Skeletal muscle tissue (tissue), 4 donors: ENCODE results near the gene HS2ST1. TPM values are rescaled to one million over a fixed set of nuclear protein-coding genes. Genes with fewer than 3 reads are reported as not detected.

Experiments
- H3K27ac ChIP-seq: one replicate; pipeline ENCODE4 v1.7.0; 2013; ENCODE audit warnings: mild to moderate bottlenecking, low read depth, low read length, inconsistent platforms
- H3K27me3 ChIP-seq, 3 donors: one replicate each; pipeline ENCODE4 v1.7.0; 2013; ENCODE audit warnings: low read length in 3 of 3; ENCODE audit not compliant: control insufficient read depth in 3 of 3, insufficient read depth in 3 of 3
- H3K36me3 ChIP-seq, 3 donors: one replicate each; pipeline ENCODE4 v1.7.0; 2013; ENCODE audit warnings: low read length in 3 of 3; ENCODE audit not compliant: control insufficient read depth in 3 of 3, insufficient read depth in 3 of 3
- H3K4me1 ChIP-seq, 3 donors: one replicate each; pipeline ENCODE4 v1.7.0; 2013; ENCODE audit warnings: low read length in 3 of 3, mild to moderate bottlenecking in 3 of 3; ENCODE audit not compliant: control insufficient read depth in 3 of 3, insufficient read depth in 3 of 3
- H3K4me3 ChIP-seq, 3 donors: one replicate each; pipeline ENCODE4 v1.7.0; 2013; ENCODE audit warnings: low read length in 3 of 3
- H3K9ac ChIP-seq, 3 donors: one replicate each; pipeline ENCODE4 v1.7.0; 2013; ENCODE audit warnings: low read length in 3 of 3, mild to moderate bottlenecking in 3 of 3, moderate library complexity in 2 of 3, low read depth in 1 of 3
- H3K9me3 ChIP-seq, 3 donors: one replicate each; pipeline ENCODE4 v1.7.0; 2013; ENCODE audit warnings: low read length in 3 of 3; ENCODE audit not compliant: control insufficient read depth in 3 of 3
- total RNA-seq: library from RNA; depleted of rRNA; stranded (reverse); fragments of >200 nt; gene quantifications from one replicate; pipeline ENCODE4 v1.2.3, GENCODE V29; 2014
- donor health status: Osteomylitis.

Gene HS2ST1
- total RNA-seq, 1 donor from 2014 or later = 9.9 TPM

GRCh38 chr1:87126886-87127505 lies 212.6 kb downstream of the HS2ST1 start:
- Histone ChIP-seq H3K9me3 (no peaks in the 10 kb centered on the region), H3K36me3 (no peaks in the 10 kb centered on the region), H3K27ac (no peak overlapping the region), H3K4me3 (no peak overlapping the region), H3K27me3 (peaks cover 0 to 3% (median 0%) of the 10 kb centered on the region in 3 donors), H3K4me1 (peaks cover 8 to 10% (median 8%) of the 10 kb centered on the region in 3 donors), H3K9ac (no peak overlapping the region)

DNA sequence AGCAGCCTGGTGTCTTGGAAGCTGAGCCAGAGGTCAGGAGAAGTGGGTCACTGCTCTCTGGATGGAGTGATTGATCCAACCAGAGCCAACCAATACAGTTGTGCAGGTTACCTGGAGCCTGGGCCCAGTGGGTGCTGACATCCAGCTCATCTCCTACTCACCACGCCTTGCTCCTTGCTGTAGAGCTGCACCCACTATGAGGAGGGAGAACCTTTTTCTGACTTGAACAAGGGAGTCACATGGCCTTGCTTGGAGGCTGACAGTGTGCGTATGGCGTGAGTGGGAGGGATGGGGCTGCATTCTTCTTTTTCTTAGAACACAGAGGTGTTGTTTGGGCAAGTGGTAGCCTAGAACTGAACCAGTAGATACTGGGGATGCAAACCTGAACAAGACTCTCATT lies 213.1 kb downstream of the HS2ST1 start:
- Histone ChIP-seq H3K27ac (no peak overlapping the region), H3K36me3 (no peaks in the 10 kb centered on the region), H3K9me3 (no peaks in the 10 kb centered on the region), H3K27me3 (peaks cover 0 to 3% (median 0%) of the 10 kb centered on the region in 3 donors), H3K4me3 (no peak overlapping the region), H3K9ac (no peak overlapping the region), H3K4me1 (peaks cover 9 to 10% (median 10%) of the 10 kb centered on the region in 3 donors)

GRCh38 chr1:87129038-87129437 lies 214.6 kb downstream of the HS2ST1 start:
- peak overlapping the region; percentile 67 for H3K27ac ChIP-seq
- H3K4me3 ChIP-seq = no peak overlapping the region
- H3K9me3 ChIP-seq = no peaks in the 10 kb centered on the region
- peaks cover 9 to 10% (median 10%) of the 10 kb centered on the region in 3 donors for H3K4me1 ChIP-seq
- H3K9ac ChIP-seq = no peak overlapping the region
- peaks cover 0 to 3% (median 0%) of the 10 kb centered on the region in 3 donors for H3K27me3 ChIP-seq
- no peaks in the 10 kb centered on the region for H3K36me3 ChIP-seq

GRCh38 chr1:87129606-87130005 lies 215.2 kb downstream of the HS2ST1 start:
- H3K4me3 ChIP-seq = peak overlapping the region in 1 of 3 donors; percentile 32
- H3K36me3 ChIP-seq = no peaks in the 10 kb centered on the region
- H3K27me3 ChIP-seq = peaks cover 0 to 3% (median 0%) of the 10 kb centered on the region in 3 donors
- H3K27ac ChIP-seq = peak overlapping the region; percentile 67
- H3K9ac ChIP-seq = peak overlapping the region; percentile 24 to 60 (median 27)
- no peaks in the 10 kb centered on the region for H3K9me3 ChIP-seq
- H3K4me1 ChIP-seq = peaks cover 9 to 11% (median 10%) of the 10 kb centered on the region in 3 donors

GRCh38 chr1:87130438-87130837 lies 216.0 kb downstream of the HS2ST1 start:
- peak overlapping the region; percentile 7 to 60 (median 15) for H3K9ac ChIP-seq
- H3K4me3 ChIP-seq = peak overlapping the region in 2 of 3 donors; percentile 1 to 49
- H3K36me3 ChIP-seq = no peaks in the 10 kb centered on the region
- peaks cover 9 to 12% (median 12%) of the 10 kb centered on the region in 3 donors for H3K4me1 ChIP-seq
- peak overlapping the region; percentile 67 for H3K27ac ChIP-seq
- peaks cover 0 to 3% (median 0%) of the 10 kb centered on the region in 3 donors for H3K27me3 ChIP-seq
- no peaks in the 10 kb centered on the region for H3K9me3 ChIP-seq

GRCh38 chr1:87131809-87132283 lies 217.4 kb downstream of the HS2ST1 start:
- Histone ChIP-seq H3K9ac (peak overlapping the region; percentile 60 to 80 (median 79)), H3K27ac (peak overlapping the region; percentile 52), H3K36me3 (no peaks in the 10 kb centered on the region), H3K4me3 (peak overlapping the region; percentile 64 to 76 (median 74)), H3K27me3 (peaks cover 0 to 3% (median 0%) of the 10 kb centered on the region in 3 donors), H3K4me1 (peaks cover 9 to 18% (median 12%) of the 10 kb centered on the region in 3 donors), H3K9me3 (no peaks in the 10 kb centered on the region)

DNA sequence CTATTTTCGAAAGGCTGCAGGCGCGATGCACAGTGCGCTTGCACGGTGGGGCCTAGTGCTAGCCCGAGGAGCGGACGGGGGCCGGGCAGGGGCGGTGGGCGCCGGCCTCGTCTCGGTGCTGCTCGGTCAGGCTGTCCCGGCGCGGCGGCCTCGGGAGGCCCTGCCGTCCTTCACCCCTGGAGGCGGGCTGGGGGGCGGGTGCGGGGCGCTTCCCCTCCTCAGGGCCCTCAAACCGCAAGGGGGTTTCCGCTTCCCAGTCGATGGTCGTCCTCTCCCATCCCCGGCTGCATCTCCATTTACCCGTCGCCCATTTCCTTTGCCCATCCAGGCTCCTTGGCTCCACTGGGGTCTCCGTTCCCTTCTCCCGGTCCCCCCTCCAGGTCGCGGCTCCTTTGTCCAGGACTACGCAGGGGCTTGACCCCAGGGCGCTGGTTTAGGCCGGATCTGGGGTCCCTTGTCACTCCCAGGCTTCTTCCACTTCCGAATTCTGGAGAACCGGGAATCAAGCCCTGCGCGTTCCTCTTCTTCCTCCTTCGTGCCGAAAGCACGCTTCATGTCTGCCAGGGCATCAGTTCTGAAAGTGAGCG lies 217.9 kb downstream of the HS2ST1 start:
- peak overlapping the region; percentile 60 to 80 (median 79) for H3K9ac ChIP-seq
- H3K27ac ChIP-seq = peak overlapping the region; percentile 52
- peaks cover 9 to 18% (median 12%) of the 10 kb centered on the region in 3 donors for H3K4me1 ChIP-seq

GRCh38 chr1:87134061-87134460 lies 219.6 kb downstream of the HS2ST1 start:
- Histone ChIP-seq H3K36me3 (no peaks in the 10 kb centered on the region), H3K9me3 (no peaks in the 10 kb centered on the region), H3K9ac (no peak overlapping the region), H3K4me3 (no peak overlapping the region), H3K27me3 (peaks cover 0 to 4% (median 3%) of the 10 kb centered on the region in 3 donors), H3K4me1 (peaks cover 9 to 15% (median 12%) of the 10 kb centered on the region in 3 donors), H3K27ac (peak overlapping the region; percentile 52)

More for the DNA sequence above, 217.9 kb downstream of the HS2ST1 start:
- H3K4me3 ChIP-seq = peak overlapping the region; percentile 64 to 76 (median 74)
- peaks cover 0 to 3% (median 0%) of the 10 kb centered on the region in 3 donors for H3K27me3 ChIP-seq
- no peaks in the 10 kb centered on the region for H3K36me3 ChIP-seq
- no peaks in the 10 kb centered on the region for H3K9me3 ChIP-seq

DNA sequence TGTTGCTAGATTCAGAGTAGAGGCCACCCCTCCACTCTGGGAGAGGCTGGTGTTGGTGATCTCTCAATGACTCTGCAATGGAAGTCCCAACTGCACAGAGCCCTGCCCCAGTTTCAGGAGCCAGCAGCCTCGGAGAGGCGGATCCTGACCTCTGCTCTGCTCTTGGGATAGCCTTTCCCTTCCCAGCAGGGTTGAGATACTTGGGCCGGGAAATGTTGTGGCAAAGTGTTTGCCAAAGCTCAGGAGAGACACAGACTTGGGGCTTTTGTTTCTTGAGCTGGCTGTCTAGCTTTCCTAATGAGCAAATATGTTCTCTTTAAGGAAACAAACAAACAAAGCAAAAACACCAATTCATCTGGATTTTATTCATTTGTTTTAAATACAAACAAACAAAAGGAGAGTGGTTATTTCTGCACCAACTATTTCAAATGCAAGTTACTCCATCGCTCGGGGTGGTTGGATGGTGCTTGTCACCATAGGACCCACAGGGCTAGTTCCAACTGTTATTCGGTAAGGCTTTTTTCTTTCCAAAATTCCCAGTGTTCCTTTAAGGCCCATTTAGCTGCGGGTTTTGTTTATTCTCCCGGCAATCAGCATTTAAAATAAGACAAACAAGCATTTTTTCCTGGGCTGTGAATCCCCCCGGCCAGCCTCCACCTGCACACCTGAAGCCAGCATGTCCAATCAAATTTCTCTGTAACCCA lies 220.3 kb downstream of the HS2ST1 start:
- peaks cover 9 to 15% (median 12%) of the 10 kb centered on the region in 3 donors for H3K4me1 ChIP-seq
- no peaks in the 10 kb centered on the region for H3K36me3 ChIP-seq
- peaks cover 0 to 4% (median 3%) of the 10 kb centered on the region in 3 donors for H3K27me3 ChIP-seq
- no peak overlapping the region for H3K9ac ChIP-seq
- peak overlapping the region; percentile 20 for H3K27ac ChIP-seq
- no peak overlapping the region for H3K4me3 ChIP-seq
- H3K9me3 ChIP-seq = no peaks in the 10 kb centered on the region
